ENCODE measurements around the gene CRB1.

GRCh38 chr1:197302775-197303174 is 34.7 kb downstream of the CRB1 start:
- TF ChIP-seq CTCF (IDR thresholded peaks at IDR 0.05) = no peak
- no peak for TF ChIP-seq POLR2AphosphoS5 (IDR thresholded peaks at IDR 0.05)
- no peak for TF ChIP-seq POLR2A (IDR thresholded peaks at IDR 0.05)
- no peak for TF ChIP-seq EP300 (IDR thresholded peaks at IDR 0.05)

All from gastroesophageal sphincter (tissue), 3 donors.